ENCODE results near the gene SLC9A3. TPM values are rescaled to one million over a fixed set of nuclear protein-coding genes. Genes with fewer than 3 reads are reported as not detected.
A peak's percentile ranks its signal among the peaks of the same experiment; 100 is the strongest.
"Not testable (repeated sequence)": the region's sequence is repeated elsewhere in the genome, so short reads cannot be mapped to it uniquely, and the experiment has no call there.

The SLC9A3 gene
- total RNA-seq, 1 donor from 2014 or later: 1.3 TPM

- DNase-seq (ENCODE audit: low read depth): no peak
- no peak for TF ChIP-seq CTCF (conservative IDR thresholded peaks at IDR 0.05; ENCODE audit: low read depth, low read length)
- no peak overlapping the region for H3K4me3 ChIP-seq (ENCODE audit: low read depth, low read length)
Observed at GRCh38 chr5:475704-476101, 48.5 kb downstream of the SLC9A3 start.

DNA sequence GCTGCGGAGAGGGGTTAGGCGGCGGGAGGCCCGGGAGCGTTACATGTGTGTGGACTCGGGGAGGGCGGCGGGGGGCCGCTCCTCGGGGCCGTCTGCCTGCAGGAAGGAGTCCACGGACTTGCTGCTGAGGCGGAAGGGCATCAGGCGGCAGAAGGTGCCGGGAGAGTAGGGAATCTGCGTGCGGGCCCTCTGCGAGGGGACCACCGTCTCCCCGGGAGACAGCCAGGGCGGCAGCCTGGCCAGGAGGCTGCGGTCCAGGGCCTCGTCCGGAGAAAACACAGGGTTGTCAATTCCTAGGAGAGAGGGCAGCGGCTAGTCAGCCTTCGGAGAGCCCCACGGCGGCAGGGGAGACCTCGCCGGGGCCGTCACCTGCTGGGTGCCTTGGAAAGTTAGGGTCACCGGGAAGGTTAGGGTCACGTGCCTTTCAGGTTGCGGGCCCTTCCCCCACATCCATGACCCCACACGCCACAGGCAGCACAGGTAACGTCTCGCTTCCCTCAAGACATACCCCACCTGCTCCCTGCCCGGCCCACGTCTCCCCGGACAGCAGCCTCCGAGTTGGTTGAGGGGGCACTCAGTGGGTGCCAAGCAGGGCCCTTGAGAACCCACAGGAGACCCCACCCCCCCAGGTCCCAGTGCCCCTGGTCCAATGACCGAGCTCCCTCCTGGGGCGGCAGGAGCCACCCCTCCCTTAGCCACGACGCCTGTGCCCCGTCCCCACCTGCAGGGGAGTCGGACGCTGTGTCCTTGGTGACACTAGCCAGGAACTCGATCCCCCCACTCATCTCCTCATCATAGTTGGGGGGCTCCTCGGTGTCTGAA lies 49.2 kb downstream of the SLC9A3 start:
- no peak for DNase-seq (ENCODE audit: low read depth)
- no peak for TF ChIP-seq CTCF (conservative IDR thresholded peaks at IDR 0.05; ENCODE audit: low read depth, low read length)
- H3K4me3 ChIP-seq (ENCODE audit: low read depth, low read length): peak overlapping the region; percentile 42

DNA sequence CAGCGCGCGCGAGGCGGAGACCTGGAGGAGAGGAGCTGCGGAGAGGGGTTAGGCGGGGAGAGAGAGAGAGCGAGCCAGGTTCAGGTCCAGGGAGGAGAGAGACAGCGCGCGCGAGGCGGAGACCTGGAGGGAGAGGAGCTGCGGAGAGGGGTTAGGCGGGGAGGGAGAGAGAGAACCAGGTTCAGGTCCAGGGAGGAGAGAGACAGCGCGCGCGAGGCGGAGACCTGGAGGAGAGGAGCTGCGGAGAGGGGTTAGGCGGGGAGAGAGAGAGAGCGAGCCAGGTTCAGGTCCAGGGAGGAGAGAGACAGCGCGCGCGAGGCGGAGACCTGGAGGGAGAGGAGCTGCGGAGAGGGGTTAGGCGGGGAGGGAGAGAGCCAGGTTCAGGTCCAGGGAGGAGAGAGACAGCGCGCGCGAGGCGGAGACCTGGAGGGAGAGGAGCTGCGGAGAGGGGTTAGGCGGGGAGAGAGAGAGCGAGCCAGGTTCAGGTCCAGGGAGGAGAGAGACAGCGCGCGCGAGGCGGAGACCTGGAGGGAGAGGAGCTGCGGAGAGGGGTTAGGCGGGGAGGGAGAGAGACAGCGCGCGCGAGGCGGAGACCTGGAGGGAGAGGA lies 49.9 kb downstream of the SLC9A3 start:
- peak overlapping the region; percentile 85 for H3K4me3 ChIP-seq (ENCODE audit: low read depth, low read length)
- not testable (repeated sequence) for DNase-seq (ENCODE audit: low read depth)

DNA sequence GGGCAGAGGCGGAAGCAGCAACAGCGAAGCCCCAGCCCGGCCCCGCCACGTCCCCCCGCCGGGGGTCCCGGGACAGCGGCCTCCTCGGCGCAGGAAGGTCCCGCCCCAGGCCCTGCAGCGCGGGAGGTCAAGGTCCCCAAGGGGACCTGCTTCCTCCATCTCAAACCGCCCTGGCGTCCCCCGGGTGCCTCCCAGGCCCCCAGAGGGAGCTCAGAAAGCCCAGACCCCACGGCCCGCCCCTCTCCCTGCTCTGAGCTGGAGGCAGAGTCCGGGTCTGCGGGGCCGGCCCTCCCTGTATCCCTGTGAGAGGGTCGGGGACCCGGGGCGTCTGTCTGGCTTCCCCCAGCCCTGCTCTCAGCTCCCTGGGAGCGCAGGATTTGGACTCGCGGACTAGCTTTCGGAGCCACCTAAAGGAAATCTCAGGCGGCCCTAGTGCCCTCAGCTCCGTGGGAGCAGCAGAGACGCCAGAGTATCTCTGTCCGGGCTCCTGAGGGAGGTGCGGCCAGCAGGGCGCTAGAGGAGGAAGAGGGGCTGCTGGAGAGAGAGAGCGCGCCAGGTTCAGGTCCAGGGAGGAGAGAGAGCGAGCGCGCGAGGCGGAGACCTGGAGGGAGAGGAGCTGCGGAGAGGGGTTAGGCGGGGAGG lies 50.6 kb downstream of the SLC9A3 start:
- no peak for DNase-seq (ENCODE audit: low read depth)

DNA sequence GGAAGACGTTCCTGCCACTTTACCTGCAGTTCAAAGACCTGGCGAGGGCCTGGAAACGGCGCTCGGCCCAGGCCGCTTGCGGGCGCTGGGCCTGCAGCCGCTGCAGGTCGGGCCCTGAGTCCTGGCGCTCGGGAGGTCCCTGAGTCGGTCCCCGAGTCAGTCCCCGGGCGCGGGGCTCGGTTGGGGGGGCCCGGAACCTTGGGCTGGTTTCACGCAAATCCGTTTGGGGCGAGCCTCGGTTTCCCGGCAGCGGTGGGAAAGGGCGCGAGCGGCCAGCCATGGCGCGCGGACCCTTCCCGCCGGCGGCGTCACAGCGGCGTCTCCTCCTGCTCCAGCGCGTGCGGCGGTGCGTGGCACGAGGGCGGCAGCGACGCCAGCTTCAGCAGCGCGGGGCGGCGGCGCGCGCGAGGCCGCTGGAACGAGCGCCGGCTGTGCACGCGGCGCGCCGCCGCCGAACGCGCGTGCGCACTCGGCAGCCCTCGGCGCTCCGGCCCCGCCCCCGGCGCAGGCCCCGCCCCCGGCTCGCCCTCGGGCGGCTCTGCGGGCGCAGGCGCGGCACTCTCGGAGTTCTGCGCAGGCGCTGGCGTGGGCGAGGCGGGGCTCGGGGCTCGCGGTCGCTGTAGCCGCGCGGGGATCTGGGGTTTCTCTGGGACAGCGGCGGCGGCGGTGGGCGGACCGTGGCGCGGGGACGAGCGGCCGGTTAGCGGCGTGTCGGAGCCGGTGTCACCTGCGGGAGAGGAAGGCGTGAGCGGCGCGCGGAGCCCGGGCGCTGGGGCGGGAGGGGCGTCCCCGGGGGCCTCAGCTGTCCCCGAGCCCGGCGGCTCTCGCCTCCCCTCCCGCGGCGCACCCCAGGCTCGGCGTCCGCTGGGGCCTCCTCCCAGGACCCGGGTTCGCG lies 51.3 kb downstream of the SLC9A3 start:
- peak overlapping the region; percentile 85 for H3K4me3 ChIP-seq (ENCODE audit: low read depth, low read length)
- no peak for DNase-seq (ENCODE audit: low read depth)
- TF ChIP-seq CTCF (conservative IDR thresholded peaks at IDR 0.05; ENCODE audit: low read depth, low read length): no peak

More for the DNA sequence above, 50.6 kb downstream of the SLC9A3 start:
- TF ChIP-seq CTCF (conservative IDR thresholded peaks at IDR 0.05; ENCODE audit: low read depth, low read length): no peak
- H3K4me3 ChIP-seq (ENCODE audit: low read depth, low read length): peak overlapping the region; percentile 85

DNA sequence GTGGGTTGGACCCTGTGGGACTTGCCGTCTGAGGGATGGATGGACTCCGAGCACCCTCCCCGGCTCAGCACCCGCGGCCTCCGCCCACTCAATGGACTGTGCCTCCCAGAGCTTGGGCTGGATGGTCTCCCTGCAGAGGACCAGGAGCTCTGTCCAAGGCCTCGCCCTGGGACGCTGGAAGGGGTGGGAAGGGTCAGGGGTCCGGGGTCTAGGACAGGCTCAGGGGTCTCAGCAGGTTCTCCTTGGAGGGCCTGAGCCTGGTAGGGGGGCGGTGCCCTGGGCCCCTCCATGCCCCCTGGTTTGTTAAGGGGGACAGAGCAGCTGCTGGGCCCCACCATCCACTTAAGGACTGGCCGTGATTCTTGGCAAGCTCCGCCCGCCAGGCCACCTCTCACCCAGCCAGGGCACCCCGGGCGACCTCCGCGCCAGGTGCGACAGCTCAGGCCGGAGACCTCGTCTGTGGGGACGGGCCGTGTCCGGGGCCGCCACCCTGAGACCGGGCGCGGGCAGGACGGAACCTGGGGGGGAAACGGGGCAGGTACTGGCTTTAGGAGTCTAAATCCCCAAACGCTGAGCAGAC lies 52.1 kb downstream of the SLC9A3 start:
- no peak for TF ChIP-seq CTCF (conservative IDR thresholded peaks at IDR 0.05; ENCODE audit: low read depth, low read length)
- no peak for DNase-seq (ENCODE audit: low read depth)
- H3K4me3 ChIP-seq (ENCODE audit: low read depth, low read length): peak overlapping the region; percentile 66

All from epithelial cell of proximal tubule (primary cell).